Measurements from ENCODE around the gene CLEC4M.
"Not testable (repeated sequence)": the region's sequence is repeated elsewhere in the genome, so short reads cannot be mapped to it uniquely, and the experiment has no call there.

The CLEC4M gene

GRCh38 chr19:7778081-7778480 lies 15.0 kb downstream of the CLEC4M start:
- no peak for DNase-seq

DNA sequence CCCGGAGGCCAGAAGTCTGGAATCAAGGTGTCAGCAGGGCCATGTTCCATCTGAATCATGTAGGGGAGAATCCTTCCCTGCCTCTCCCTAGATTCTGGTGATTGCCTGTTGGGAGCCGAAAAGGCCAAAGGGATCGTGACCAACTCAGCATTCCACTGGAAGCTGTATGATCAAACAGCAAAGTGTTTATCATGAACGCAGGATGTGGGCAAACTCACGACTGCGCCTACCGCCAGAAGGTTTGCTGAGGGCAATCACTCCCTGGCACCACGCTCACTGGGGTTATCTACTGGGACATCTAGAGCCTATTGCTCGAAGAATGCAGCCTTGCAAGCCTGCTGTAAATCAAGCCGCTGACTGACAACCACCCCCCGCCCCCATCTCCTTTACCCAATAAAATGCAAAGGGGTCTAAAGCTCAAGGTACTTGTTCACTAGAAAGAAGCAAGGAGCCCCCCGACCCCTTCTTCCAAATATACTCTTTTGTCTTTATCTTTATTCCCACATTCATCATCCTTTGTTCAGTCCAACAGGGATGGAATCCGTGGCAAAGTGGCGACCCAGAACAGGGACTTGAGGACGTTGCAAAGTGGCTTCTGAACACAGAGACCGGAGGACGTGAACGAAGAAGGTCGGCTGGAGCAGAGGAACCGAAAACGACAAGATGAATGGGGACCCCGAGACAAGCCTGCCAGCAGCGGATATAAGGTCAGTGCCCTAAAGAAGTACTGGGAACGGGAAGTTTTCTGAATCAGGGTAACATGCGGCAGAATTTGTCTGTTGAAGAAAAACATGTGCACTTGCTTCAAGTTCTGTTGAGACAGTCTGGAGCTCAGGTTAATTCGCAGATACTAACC lies 16.8 kb downstream of the CLEC4M start:
- DNase-seq: no peak

DNA sequence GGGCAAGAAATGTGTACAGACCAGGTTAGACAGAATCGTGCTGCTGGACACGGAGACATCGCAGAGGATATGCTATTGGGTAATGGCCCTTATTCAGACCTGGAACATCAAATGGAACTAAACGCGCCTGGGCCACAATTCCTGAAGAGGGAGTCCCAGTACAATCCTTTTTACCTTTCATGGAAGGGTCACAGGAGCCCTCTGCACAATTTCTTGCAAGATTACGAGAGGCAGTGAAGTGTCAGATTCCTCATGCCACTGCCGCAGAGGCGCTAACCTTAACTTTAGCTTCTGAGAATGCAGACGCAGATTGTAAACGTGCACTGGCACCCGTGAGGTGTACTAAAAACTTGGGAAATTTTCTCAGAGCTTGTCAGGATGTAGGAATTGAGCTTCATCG lies 18.1 kb downstream of the CLEC4M start:
- no peak for DNase-seq

- DNase-seq: no peak
These were observed 21.0 kb downstream of the CLEC4M start for GRCh38 chr19:7783991-7784423.

GRCh38 chr19:7784856-7785255 lies 21.8 kb downstream of the CLEC4M start:
- no peak for DNase-seq

- no peak for DNase-seq
These were observed 24.1 kb downstream of the CLEC4M start for GRCh38 chr19:7787141-7787540.

- no peak for DNase-seq
These were observed 24.6 kb downstream of the CLEC4M start for GRCh38 chr19:7787602-7788177.

DNA sequence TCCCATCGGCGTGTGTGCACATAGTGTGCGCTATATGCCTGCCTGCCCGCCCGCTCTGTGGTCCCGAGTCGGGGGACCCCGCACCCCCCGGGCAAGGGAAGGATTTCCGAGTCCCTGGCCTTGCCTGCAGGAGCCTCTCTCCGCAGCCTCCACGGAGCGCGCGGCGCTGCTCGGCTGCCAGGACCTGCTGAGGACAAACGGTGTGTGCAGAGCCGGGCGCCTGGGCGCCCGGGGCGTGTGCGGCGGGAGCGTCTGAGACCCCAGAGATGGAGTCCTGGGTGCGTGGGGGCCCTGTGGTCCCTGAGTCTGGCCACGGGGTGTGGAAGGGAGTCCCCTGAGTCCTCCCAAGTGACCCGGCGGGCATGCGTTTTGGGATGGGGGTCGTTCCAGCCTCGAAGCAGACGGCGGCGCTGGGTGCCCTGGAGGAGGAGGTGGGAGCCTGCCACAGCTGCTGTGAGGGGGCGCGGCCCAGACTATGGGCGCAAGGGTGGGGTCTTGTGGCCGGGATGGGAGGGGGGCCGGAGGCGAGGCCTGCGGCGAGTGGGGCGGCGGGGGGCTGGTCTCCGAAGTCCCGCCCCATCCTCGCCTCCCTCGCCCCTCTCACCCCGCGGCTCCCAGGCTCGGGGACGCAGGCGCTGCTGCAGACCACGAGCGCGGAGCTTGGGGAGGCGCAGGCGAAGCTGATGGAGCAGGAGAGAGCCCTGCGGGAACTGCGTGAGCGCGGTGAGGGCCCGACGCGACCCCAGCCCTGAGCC lies 25.3 kb downstream of the CLEC4M start:
- DNase-seq: no peak

DNA sequence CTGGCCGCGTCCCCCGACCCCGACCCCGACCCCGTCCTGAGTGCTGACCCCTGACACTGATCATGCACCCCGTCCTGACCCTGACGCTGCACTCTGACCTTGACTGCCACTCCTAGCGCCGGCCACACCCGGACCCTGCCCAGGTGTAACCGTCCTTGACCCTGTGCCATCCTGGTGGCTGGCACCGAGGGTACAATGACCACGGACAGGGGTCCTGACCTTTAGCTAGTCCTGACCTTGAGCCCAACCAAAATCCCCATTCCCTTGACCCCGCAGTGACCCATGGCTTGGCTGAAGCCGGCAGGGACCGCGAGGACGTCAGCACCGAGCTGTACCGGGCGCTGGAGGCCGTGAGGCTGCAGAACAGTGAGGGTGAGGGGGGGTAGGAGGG lies 25.9 kb downstream of the CLEC4M start:
- DNase-seq: no peak

GRCh38 chr19:7789447-7789846 lies 26.4 kb downstream of the CLEC4M start:
- DNase-seq: no peak

DNA sequence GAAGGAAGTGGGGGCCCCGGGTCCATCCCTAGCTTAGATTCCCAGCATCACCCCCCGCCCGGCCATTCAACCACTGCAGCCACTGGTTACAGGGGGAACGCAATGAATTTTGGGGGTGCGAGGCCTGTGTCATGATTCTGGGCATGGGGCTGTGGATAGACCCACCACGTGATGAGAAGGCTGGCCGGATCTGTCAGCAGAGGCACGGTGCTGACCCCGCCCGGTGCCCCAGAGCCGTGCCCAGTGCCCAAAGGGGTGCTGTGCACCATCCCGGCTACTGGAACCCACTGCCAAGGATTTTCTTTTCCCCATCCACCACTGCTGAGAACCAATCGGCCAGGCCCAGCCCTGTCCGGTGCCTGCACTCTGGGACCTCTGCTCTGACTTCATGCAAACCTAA lies 27.4 kb downstream of the CLEC4M start:
- no peak for DNase-seq

DNA sequence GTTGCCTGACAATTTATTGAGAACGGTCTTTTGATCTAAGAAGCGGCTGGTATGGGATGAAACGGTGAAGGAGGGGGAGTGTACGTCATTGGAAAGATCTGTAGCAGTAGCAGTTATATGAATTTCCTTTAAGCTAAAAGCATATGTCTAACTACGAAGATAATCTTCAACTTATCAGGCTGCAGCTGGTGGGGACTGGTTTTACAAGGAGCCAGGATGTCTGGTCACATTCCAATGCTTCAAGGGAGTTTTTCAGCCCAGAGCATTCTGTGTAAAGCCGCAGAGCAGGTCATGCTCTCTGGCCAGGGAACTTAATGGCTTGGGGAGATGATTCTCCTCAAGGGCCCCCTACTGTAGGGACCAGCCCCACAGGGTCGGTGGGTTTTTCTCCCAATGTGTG lies 29.2 kb downstream of the CLEC4M start:
- no peak for DNase-seq

GRCh38 chr19:7792701-7793100 lies 29.7 kb downstream of the CLEC4M start:
- DNase-seq: not testable (repeated sequence)

DNA sequence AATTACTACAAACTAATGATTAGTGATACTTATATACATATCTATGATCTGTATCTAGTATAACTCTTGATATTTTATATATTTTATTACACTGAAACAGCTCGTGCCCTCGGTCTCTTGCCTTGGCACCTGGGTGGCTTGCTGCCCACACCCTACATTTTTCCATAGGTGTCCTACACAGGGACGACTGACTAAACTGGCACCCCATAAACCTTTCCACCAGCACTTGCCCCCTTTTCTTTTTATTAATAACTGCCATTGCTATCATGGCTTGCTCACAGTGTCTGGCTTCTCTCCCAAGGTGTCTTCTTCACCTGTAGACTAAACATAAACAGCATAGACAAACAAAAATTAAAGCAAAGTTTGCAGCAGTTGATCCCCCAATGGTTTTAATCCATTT lies 30.4 kb downstream of the CLEC4M start:
- no peak for DNase-seq

GRCh38 chr19:7795555-7796161 lies 32.6 kb downstream of the CLEC4M start:
- no peak for DNase-seq

DNA sequence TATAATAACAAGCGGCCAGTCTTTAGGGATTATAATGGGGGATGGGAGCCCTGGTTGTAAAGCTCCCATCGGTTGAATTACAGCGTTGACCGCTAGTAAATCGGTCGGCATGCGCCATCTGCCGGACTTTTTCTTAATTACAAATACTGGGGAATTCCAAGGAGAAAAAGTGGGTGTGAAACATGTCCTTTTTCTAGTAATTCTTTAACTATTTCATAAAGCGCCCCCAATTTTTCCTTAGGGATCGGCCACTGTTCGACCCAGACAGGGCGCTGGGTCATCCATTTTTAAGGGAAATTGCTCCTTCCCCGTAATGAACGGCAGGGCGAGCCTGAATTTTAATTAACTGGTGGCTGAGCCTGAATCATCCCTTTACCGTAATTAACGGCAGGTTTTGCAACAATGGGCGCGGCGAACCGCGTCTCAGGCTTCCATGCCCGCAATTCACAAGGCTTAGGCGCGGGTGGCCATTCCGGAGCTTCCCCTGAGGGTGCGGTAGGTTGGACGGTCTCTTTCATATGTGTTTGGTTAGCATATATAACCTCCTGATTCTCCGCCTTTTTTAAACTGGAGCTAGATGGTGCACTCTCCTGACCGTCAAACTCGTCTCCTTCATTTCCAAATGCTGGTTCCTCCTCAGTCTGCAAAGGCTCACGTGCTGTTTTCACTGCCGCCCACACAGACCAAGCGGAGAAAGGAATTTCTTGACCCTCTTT lies 36.8 kb downstream of the CLEC4M start:
- peak; percentile 49 for DNase-seq

DNA sequence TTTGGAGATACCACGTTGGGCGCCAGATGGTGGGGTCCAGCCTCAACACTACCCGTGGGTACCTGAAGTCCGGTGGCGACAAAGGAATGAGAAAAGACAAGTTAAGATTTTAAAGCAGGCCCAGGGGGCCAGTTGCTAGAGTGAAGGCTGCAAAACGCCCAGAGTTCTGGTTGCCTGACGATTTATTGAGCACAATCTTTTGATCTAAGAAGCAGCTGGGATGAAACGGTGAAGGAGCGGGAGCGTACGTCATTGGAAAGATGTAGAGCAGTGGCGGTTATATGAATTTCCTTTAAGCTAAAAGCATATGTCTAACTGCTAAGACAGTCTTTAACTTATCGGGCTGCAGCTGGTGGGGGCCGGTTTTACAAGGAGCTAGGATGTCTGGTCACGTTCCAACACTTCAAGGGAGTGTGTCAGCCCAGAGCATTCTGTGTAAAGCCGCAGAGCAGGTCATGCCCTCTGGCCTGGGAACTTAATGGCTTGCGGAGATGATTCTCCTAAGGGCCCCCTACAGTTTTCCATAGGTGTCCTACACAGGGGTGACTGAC lies 38.1 kb downstream of the CLEC4M start:
- DNase-seq: no peak

GRCh38 chr19:7806234-7806633 lies 43.2 kb downstream of the CLEC4M start:
- no peak for DNase-seq

- DNase-seq: no peak
These were observed 43.8 kb downstream of the CLEC4M start for GRCh38 chr19:7806876-7807275.

DNA sequence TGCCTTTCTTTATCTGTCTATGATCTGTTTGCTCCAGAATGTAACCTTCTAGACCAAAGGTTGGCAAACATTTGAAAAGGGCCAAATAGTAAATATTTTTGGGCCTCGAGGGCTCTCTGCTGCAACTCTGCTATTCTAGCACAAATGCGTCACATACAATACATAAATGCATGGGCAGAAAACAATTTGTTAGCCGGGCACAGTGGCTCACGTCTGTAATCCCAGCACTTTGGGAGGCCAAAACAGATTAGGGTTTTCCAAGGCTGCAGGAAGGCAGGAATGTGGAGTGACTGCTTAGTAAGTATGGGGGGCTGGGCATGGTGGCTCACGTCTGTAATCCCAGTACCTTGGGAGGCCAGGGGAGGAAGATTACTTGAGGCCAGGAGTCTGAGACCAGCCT lies 45.1 kb downstream of the CLEC4M start:
- DNase-seq: no peak

- no peak for DNase-seq
These were observed 48.9 kb downstream of the CLEC4M start for GRCh38 chr19:7811989-7812388.

- no peak for DNase-seq
These were observed 52.3 kb downstream of the CLEC4M start for GRCh38 chr19:7815325-7815724.
